GM23248 (cell line): ENCODE measurements around the gene THSD4. TPM values are rescaled to one million over a fixed set of nuclear protein-coding genes. Genes with fewer than 3 reads are reported as not detected.

ENCODE experiments used
- DNase-seq: peaks from one replicate; pipeline ENCODE4 v3.0.0-alpha.2; 2015
- H2AFZ ChIP-seq: fragments of 200-600 bp; sonication (generic); 2 replicates; pipeline ENCODE4 v1.6.1; 2016; ENCODE audit warnings: antibody characterized with exemption
- H3F3A ChIP-seq: fragments of 200-600 bp; sonication (generic); 2 replicates; pipeline ENCODE4 v1.6.1; 2016; ENCODE audit warnings: mild to moderate bottlenecking, antibody characterized with exemption, mixed run types; ENCODE audit not compliant: insufficient read depth
- H3K27ac ChIP-seq: fragments of 200-600 bp; sonication (generic); 2 replicates; pipeline ENCODE4 v1.5.1; 2016; ENCODE audit warnings: mild to moderate bottlenecking
- H3K27me3 ChIP-seq: fragments of 200-600 bp; sonication (generic); replicated peaks from 2 replicates; pipeline ENCODE4 v1.6.1; 2016; ENCODE audit warnings: mild to moderate bottlenecking; ENCODE audit not compliant: insufficient read depth
- H3K36me3 ChIP-seq: fragments of 200-600 bp; sonication (generic); 2 replicates; pipeline ENCODE4 v1.6.1; 2016; ENCODE audit warnings: low read depth, mild to moderate bottlenecking
- H3K4me1 ChIP-seq: fragments of 200-600 bp; sonication (generic); 2 replicates; pipeline ENCODE4 v1.6.1; 2016; ENCODE audit warnings: mild to moderate bottlenecking; ENCODE audit not compliant: insufficient read depth
- H3K4me2 ChIP-seq: fragments of 200-600 bp; sonication (generic); one replicate; pipeline ENCODE4 v1.6.1; 2016; ENCODE audit warnings: mild to moderate bottlenecking; ENCODE audit not compliant: unreplicated experiment
- H3K4me3 ChIP-seq: fragments of 200-600 bp; sonication (generic); 2 replicates; pipeline ENCODE4 v1.5.1; 2016; ENCODE audit warnings: mild to moderate bottlenecking
- H3K79me2 ChIP-seq: fragments of 200-600 bp; sonication (generic); 2 replicates; pipeline ENCODE4 v1.6.1; 2016; ENCODE audit warnings: mild to moderate bottlenecking; ENCODE audit not compliant: insufficient read depth
- H3K9ac ChIP-seq: fragments of 200-600 bp; sonication (generic); 2 replicates; pipeline ENCODE4 v1.6.1; 2016; ENCODE audit warnings: mild to moderate bottlenecking
- H3K9me2 ChIP-seq: fragments of 200-600 bp; sonication (generic); 2 replicates; pipeline ENCODE4 v1.6.1; 2016; ENCODE audit warnings: mixed run types, mild to moderate bottlenecking, moderate library complexity; ENCODE audit not compliant: insufficient read depth
- H3K9me3 ChIP-seq: fragments of 200-600 bp; sonication (generic); one replicate; pipeline ENCODE4 v1.6.1; 2017; ENCODE audit warnings: low read depth
- H4K20me1 ChIP-seq: fragments of 200-600 bp; sonication (generic); 2 replicates; pipeline ENCODE4 v1.6.0; 2016; ENCODE audit not compliant: insufficient read depth
- EZH2 ChIP-seq: fragments of 200-600 bp; sonication (generic); IDR thresholded peaks from 2 replicates; pipeline ENCODE4 v1.6.1; 2018; ENCODE audit warnings: antibody characterized with exemption, mild to moderate bottlenecking; ENCODE audit not compliant: insufficient read depth, poor library complexity, severe bottlenecking
- EZH2phosphoT487 ChIP-seq: fragments of 200-600 bp; sonication (generic); IDR thresholded peaks from 2 replicates; pipeline ENCODE4 v1.6.1; 2018; ENCODE audit warnings: antibody characterized with exemption, moderate library complexity, mild to moderate bottlenecking, low read depth; ENCODE audit not compliant: insufficient read depth
- WGBS, 2 experiments: methylation state at CpG; one replicate each; pipeline ENCODE4 v1.1.6; 2015 to 2017; ENCODE audit warnings: low lambda C conversion rate in 2 of 2, low coverage in 1 of 2; ENCODE audit errors: missing lambda C conversion rate in 2 of 2; 5-methylcytosine and 5-hydroxymethylcytosine counted together
- in situ Hi-C: fragments of 300-500 bp; cut with MboI; formaldehyde crosslinking; loops from 2 replicates; pipeline ENCODE4 v1.15.0; 2020
- polyA plus RNA-seq: library from polyadenylated mRNA; unstranded; fragments of >200 nt; fragmentation: Nextera tagmentation; extraction: Ambion mirVana; gene quantifications from 2 replicates; pipeline ENCODE4 v1.2.1, GENCODE V29; 2016
- total RNA-seq: library from RNA; depleted of rRNA; stranded (reverse); fragments of >200 nt; shearing (Covaris generic); gene quantifications from 2 replicates; pipeline ENCODE4 v1.2.3, GENCODE V29; 2014

The THSD4 gene
- total and polyA plus RNA-seq, 2 experiments from 2014 or later, result 14.2 to 58.9 TPM

DNA sequence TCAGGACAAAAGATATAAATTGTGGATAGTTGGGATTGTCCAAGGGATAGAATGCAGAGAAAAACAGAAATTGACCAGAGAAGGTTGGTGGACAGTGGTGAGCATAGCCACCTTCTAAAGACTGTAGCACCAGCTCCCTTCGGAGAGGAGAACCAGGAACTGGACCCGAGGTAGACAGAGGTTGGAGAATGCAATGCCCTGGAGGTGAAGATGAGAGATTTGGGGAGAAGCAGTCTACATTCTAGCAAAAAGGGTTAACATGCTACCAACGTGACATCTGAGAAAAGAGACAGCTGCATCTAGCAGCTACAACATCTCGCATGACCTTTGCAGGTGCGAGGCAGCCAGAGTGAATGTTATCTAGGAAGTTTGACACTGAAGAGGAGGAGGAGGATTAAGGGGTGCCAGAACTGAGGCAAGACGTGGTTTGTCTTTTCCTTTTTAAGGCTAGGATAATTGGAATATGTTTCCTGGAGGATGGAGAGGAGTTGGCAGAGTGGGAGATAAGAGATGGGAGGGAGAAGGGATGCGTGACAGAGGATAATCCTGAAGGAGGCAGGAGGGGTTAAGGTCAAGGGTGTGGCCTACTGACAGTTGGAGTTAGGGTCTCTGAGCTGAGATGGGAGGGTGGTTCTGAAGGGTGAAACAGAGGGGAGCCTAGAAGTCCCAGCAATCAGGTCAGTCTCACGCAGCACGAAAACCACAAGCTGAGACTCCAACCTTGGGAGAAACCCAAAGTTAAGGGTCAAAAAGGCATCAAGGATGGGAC is 591.4 kb downstream of the THSD4 start:
- Histone ChIP-seq H3F3A (peaks cover 43% of the 10 kb centered on the region), H4K20me1 (no peaks in the 10 kb centered on the region), H3K27me3 (no peaks in the 10 kb centered on the region), H3K79me2 (no peaks in the 10 kb centered on the region), H3K27ac (no peak overlapping the region), H3K4me3 (no peak overlapping the region), H2AFZ (no peak overlapping the region), H3K36me3 (no peaks in the 10 kb centered on the region), H3K4me1 (peaks cover 43% of the 10 kb centered on the region), H3K4me2 (peak overlapping the region; percentile 72), H3K9ac (no peak overlapping the region), H3K9me3 (no peaks in the 10 kb centered on the region), H3K9me2 (no peaks in the 10 kb centered on the region)
- no peak for DNase-seq
- in situ Hi-C loops, result no loop called here
- no peak for TF ChIP-seq EZH2
- no peak for TF ChIP-seq EZH2phosphoT487
- WGBS, 2 experiments, result 55 to 56% methylated on average over 9 of the region's 9 CpGs

DNA sequence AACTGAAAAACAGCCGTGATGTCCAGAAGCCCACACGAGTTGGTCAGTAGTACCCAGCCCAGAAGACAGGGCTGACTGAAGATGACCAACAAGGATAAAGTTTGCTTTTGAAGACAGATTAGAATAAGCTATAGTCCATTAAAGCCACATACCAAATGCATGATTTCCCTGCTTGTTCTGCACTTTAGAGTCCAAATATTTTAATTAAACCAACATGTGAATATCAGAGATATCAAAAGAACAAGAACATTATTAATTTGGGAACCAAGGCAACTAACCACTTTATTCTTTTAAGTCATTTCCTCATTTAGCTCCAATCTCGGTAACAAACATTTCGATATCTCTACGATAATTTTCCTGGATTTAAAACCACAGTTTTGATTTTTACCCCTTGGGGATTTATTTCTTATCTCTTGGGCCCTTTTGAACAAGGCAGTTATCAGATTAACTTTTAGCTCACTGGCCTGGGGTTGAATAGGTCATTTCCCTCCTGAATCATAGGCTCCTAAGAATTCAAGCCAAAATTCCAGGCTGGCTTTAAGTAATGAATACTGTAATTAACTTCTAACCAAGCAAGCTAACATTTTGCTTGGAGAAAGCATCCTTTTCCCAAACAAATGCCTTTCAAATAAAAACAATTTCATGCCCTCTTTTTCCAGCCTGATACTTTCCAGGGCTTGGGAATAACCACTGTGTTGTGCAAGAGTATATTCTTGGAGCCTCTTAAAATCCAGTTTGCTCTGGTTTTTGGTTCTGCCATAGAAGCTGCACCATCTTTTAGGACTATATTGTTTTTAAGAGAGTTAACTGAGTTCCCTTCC is 592.2 kb downstream of the THSD4 start:
- H3K4me3 ChIP-seq, result peak overlapping the region; percentile 38; the same call in 1 of the 2 replicates
- no peaks in the 10 kb centered on the region for H3K9me2 ChIP-seq
- H4K20me1 ChIP-seq, result no peaks in the 10 kb centered on the region
- no peaks in the 10 kb centered on the region for H3K9me3 ChIP-seq
- DNase-seq, result peak; percentile 61
- TF ChIP-seq EZH2phosphoT487 (no peak), EZH2 (no peak)
- H3F3A ChIP-seq, result peaks cover 43% of the 10 kb centered on the region
- 2 to 4% methylated on average over 5 of the region's 5 CpGs for WGBS, 2 experiments
- H3K27ac ChIP-seq, result peak overlapping the region; percentile 39
- no peaks in the 10 kb centered on the region for H3K79me2 ChIP-seq
- peak overlapping the region; percentile 72 for H3K4me2 ChIP-seq
- H3K4me1 ChIP-seq, result peaks cover 51% of the 10 kb centered on the region
- H3K9ac ChIP-seq, result no peak overlapping the region
- no peak overlapping the region for H2AFZ ChIP-seq
- no peaks in the 10 kb centered on the region for H3K36me3 ChIP-seq
- H3K27me3 ChIP-seq, result no peaks in the 10 kb centered on the region
- in situ Hi-C loops, result no loop called here

DNA sequence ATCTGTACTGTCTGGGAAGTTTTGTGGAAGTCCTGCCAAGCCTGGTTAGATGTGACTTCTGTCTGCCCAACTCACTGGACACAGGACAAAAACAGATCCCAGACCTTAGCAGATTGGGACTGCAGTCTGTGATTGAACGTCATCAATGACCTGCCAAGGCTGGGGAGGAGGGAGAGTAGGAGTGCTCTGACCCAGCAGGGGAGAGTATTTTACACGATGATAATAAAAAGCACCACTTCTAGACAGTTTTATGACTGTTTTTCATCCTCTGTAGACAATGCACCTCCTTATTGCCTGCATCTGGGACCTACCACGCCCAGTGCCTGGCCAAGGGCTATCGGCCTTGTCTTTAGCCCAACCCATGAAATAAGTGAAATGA is 592.8 kb downstream of the THSD4 start:
- Histone ChIP-seq H2AFZ (no peak overlapping the region), H3F3A (peaks cover 43% of the 10 kb centered on the region), H3K4me3 (0 out of 2 replicates have a peak overlapping the region, but pooled peaks have one; percentile 38), H3K27me3 (no peaks in the 10 kb centered on the region), H3K4me1 (peaks cover 53% of the 10 kb centered on the region), H3K9me2 (no peaks in the 10 kb centered on the region), H3K36me3 (no peaks in the 10 kb centered on the region), H3K4me2 (peak overlapping the region; percentile 72), H3K9me3 (no peaks in the 10 kb centered on the region), H3K27ac (peak overlapping the region; percentile 39), H3K9ac (no peak overlapping the region), H4K20me1 (no peaks in the 10 kb centered on the region), H3K79me2 (no peaks in the 10 kb centered on the region)
- WGBS, 2 experiments, result 27 to 35% methylated on average over 4 of the region's 4 CpGs
- in situ Hi-C loops, result no loop called here
- DNase-seq, result peak; percentile 33
- TF ChIP-seq EZH2phosphoT487 (no peak), EZH2 (no peak)

DNA sequence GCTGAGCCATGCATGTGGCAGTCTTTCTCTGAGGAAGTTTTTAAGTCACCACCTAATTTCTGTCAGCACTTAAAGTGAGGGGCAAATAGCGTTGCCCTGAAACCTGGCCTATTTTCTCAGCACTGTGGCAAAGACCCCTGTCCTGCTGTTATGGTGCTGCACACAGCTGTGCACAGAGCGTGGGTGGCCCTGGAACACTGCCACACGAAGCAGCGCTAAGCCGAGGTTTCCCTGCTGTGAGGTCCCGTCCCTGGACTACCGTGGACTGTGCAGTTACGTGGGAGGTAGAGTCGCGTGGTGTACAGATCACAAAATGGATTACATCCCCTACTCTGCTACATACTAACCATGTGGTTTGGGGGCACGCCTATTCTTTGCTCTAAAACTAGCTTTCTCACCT is 593.5 kb downstream of the THSD4 start:
- H3K4me2 ChIP-seq, result no peak overlapping the region
- WGBS, 2 experiments, result 47 to 59% methylated on average over 11 of the region's 11 CpGs
- H4K20me1 ChIP-seq, result no peaks in the 10 kb centered on the region
- no peaks in the 10 kb centered on the region for H3K27me3 ChIP-seq
- H3K27ac ChIP-seq, result no peak overlapping the region
- H3K4me3 ChIP-seq, result no peak overlapping the region
- H3K9me2 ChIP-seq, result no peaks in the 10 kb centered on the region
- no peaks in the 10 kb centered on the region for H3K36me3 ChIP-seq
- TF ChIP-seq EZH2 (no peak), EZH2phosphoT487 (no peak)
- peaks cover 53% of the 10 kb centered on the region for H3K4me1 ChIP-seq
- peak; percentile 36 for DNase-seq
- H2AFZ ChIP-seq, result no peak overlapping the region
- H3K79me2 ChIP-seq, result no peaks in the 10 kb centered on the region
- in situ Hi-C loops, result no loop called here
- no peak overlapping the region for H3K9ac ChIP-seq
- H3K9me3 ChIP-seq, result no peaks in the 10 kb centered on the region
- H3F3A ChIP-seq, result peaks cover 43% of the 10 kb centered on the region
